ENCODE measurements around the gene KDM5A. TPM values are rescaled to one million over a fixed set of nuclear protein-coding genes. Genes with fewer than 3 reads are reported as not detected.
A peak's percentile ranks its signal among the peaks of the same experiment; 100 is the strongest.
"Not testable (repeated sequence)": the region's sequence is repeated elsewhere in the genome, so short reads cannot be mapped to it uniquely, and the experiment has no call there.

The KDM5A gene
- total RNA-seq, 1 donor from 2014 or later = 42.6 TPM

DNA sequence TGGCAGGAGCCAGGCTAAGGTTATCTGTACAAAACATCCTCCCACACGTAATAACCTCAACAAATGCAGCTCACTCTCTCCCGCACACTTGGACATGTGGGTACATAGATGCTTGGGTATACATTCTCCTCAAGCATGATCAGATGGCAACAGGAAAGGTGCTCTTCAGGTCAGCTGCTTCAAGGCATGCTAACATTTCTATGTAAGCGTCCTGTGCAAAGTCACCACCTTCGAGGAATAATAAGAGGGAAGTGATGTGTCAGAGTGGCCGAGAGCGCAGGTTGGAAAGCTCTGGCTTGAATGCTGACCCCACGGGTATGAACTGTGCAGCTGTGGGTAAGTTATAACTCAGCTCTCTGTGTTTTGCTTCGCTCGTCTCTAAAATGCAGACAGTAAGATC is 151.0 kb downstream of the KDM5A start:
- ATAC-seq = no peak

DNA sequence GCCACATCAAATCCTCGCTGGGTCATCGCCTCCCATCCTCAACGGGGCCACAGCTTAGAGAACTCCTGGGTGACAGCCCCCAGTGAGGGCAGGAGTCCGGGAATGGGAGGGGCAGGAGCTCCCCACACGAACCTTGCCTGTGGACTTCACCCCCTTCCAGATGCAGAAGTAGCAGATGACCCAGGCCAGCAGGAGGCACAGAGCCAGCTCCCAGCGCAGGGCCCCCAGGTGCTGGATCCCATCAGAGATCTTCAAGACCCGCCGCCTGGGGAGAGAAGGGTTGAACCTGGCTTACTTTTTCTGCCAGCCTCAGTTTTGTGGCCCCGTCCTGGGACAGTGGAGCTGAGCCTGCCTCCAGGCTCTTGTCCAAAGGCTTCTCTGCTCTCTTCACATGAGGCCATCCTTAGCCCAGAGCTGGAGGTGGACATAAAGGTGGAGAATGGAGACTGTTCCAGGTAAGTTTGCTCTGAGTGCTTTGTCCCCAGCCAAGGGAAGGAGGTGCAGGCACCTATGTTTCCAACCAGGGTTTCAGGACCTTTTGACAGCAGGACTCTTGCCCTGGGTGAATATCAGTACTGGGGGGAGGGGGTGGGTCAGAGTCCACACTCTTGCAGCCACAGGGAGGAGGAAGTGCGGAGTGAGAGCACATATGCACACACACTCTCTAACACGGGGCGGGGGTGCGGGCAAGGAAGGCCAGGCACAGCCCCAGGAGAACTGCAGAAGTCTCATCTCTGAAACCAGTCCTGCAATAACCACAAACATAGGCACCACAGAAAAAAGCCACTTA is 151.9 kb downstream of the KDM5A start:
- ATAC-seq = no peak

- ATAC-seq = no peak
Observed at GRCh38 chr12:236445-236844, 152.7 kb downstream of the KDM5A start.

DNA sequence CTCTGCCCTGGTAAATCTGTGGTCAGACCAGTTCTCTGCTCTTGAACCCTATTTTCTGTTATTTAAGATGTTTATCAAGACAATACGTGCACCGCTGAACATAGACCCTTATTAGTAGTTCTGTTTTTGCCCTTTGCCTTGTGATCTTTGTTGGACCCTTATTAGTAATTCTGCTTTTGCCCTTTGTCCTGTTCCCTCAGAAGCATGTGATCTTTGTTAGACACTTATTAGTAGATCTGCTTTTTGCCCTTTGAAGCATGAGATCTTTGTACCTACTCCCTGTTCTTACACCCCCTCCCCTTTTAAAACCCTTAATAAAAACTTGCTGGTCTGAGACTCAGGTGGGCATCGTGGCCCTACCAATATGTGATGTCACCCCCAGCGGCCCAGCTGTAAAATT is 153.2 kb downstream of the KDM5A start:
- ATAC-seq = not testable (repeated sequence)

DNA sequence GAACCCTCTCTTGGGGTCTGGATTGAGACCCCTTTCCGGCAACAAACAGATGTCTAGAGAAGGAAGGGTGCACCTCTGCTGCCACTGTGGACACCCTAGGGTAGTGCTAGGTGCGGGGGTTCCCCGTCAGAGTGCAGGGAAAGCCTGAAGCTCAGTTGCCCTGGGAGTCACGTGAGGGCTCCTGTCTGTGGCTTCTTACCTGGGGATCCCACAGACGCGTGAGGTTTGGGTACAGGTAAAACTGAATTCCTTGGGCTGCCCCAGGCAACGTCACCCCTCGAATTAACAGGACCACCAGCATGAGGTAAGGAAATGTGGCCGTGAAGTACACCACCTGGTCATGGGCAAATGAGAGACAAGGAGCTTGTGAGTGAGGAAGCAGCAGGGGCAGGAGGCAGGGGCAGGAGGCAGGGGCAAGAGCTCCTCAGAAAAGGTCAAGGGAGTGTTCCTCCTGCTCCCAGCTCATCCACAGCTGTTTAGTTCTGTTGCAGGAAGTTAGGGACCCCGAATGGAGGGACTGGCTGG is 154.2 kb downstream of the KDM5A start:
- ATAC-seq = no peak

- ATAC-seq = no peak
Observed at GRCh38 chr12:234019-234418, 155.1 kb downstream of the KDM5A start.

DNA sequence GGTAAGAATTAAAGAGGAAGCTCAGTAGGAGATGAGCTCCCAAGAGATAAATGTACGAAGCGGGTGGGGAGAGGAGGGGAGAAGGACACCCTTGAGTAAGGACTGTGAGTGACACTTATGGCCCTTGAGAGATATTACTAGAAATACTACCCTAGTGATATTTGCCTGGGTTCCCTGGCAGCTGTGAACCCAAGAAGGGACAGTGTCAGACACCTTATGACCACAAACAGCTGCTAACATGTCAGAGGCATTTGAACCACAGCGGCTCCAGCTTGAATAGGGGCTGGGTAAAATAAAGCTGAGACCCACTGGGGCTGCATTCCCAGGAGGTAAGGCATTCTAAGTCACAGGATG is 155.5 kb downstream of the KDM5A start:
- no peak for ATAC-seq

DNA sequence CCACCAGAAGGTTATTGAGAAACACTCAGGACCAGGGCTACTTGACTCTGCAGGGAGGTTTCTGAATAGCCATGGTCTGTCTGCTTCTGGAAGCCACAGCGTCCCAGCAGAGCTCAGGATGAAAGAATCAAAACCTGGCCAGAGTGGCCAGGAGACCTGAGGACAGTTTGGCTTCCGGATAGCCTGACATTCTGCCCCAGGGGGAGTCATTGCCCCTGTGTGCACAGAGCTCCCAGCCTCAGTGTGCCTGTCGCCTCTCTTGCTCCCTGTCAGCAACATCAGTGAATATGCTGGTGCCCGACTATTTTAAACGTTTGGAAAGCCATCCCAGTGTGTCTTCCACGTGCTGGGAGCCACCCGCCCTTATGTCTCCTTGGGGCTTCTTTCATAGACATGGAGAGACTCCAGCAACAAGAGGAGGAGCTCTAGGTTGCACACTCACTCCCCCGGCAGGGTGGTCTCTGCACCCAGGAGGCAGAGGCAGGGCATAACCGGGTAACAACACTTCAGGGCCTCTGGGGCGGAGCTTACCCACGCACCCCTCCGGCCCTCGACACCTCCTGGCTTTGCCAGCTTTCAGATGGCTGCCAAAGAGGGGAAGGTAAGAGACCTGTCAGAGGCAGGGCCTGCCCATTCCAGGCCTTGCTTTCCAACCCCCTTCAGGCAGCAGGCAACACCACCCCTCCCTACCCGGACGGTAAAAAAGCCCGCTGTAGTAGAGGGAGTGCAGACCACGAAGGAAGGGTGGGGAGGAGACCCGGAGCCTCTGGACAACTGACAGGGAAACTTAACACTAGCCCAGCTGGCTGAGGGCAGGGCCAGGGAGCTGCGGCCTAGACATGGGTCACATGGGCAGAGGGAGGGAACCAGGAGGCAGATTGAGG is 156.1 kb downstream of the KDM5A start:
- ATAC-seq = peak; percentile 22

DNA sequence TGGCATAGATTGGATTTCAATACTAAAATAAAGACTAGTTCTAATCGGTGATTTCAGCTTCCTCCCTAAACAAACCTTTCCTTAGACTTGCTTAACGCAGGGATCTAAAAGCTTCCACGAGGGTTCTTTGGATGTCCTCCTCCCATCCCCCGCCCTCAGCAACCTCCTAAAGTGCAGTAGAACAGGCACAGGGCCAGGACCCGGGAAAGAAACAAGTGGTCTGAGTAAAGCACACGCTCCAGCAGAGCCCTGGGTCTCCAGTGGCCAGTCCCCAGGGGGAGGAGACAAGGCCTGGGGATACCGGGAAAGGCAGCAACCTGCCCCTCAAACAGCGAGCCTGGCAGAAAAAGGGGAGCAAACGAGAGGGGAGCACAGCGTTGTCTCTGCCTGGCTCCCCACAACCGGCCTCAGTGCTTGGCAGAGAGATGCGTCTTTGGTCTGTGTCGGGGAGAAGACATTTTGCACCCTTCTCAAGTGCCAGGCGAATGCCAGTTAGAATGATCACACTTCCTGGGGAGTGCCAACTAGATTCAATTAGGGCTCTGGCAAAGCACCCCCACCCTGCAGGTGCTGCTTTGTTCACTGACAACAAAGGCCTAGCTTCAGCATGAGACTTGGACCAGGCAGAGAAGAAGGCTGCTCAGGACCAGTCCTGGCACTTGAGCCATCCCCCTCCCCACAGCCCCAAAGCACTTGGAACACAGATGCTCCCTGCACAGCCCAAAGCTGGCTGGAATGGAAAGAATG is 158.0 kb downstream of the KDM5A start:
- no peak for ATAC-seq

Other genes starting within 250 kb of the KDM5A start
- gene SLC6A12, start 175.2 kb downstream of the KDM5A start, total RNA-seq = 0.12 TPM
- gene SLC6A13, start 126.5 kb downstream of the KDM5A start, total RNA-seq = not detected
- 5.9 TPM for gene CCDC77, start 12.3 kb upstream of the KDM5A start, total RNA-seq
- 25.9 TPM for gene B4GALNT3, start 70.6 kb upstream of the KDM5A start, total RNA-seq

Data from esophagus mucosa (tissue), 1 donor.